ENCODE results near the gene GDF11. TPM values are rescaled to one million over a fixed set of nuclear protein-coding genes. Genes with fewer than 3 reads are reported as not detected.

The GDF11 gene
- total and polyA plus RNA-seq, 11 donors: 6.9 to 18.2 (median 12.4) TPM

DNA sequence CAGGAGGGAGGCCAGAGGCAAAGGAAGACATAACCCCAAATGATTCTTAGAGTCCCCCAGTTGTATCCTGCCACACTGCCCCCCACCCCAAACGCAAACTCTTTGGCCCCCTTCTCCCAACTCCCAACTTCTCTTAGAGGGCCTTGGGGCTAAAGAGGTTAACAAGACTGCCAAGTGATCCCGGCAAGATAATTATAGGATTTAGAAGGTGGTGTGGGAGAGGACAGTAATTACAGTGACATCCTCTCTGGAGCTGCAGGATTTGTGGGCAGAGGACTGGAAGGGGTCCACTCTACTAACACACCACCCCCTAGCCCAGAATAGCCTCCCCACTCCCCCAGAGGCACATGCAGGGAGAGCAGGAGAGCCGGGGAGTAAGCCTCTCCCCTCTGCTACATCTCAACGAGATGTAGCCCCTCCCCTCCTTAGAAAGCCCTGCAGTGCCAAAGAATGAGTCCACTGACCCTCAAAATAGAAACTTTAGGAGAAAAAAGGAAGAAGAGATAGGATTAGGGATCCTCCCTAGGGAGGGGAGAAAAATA lies 5.3 kb upstream of the GDF11 start:
- intact Hi-C loops (cut with DNase I): loop anchor here in 9 of 10 donors (1.0 to 10.0 kb wide), 13 partner anchors 59 to 375 kb away; partner anchors contain the start of genes ORMDL2 (in 1 of the 9), PA2G4 (in 1 of the 9) and SARNP (in 1 of the 9)
- no peaks in the 10 kb centered on the region for H3K27me3 ChIP-seq
- 10 to 16% (median 11%) methylated on average over 4 of the region's 4 CpGs for WGBS, 4 donors
- H3K27ac ChIP-seq: peak overlapping the region in 10 of 12 donors; percentile 57 to 79 (median 63)
- ATAC-seq (peak; percentile 2 to 27 (median 19)), DNase-seq (no peak)
- H3K36me3 ChIP-seq: no peaks in the 10 kb centered on the region
- peak overlapping the region in 9 of 12 donors; percentile 37 to 68 (median 59) for H3K4me3 ChIP-seq
- no peaks in the 10 kb centered on the region for H3K9me3 ChIP-seq
- TF ChIP-seq, protein P1, sequence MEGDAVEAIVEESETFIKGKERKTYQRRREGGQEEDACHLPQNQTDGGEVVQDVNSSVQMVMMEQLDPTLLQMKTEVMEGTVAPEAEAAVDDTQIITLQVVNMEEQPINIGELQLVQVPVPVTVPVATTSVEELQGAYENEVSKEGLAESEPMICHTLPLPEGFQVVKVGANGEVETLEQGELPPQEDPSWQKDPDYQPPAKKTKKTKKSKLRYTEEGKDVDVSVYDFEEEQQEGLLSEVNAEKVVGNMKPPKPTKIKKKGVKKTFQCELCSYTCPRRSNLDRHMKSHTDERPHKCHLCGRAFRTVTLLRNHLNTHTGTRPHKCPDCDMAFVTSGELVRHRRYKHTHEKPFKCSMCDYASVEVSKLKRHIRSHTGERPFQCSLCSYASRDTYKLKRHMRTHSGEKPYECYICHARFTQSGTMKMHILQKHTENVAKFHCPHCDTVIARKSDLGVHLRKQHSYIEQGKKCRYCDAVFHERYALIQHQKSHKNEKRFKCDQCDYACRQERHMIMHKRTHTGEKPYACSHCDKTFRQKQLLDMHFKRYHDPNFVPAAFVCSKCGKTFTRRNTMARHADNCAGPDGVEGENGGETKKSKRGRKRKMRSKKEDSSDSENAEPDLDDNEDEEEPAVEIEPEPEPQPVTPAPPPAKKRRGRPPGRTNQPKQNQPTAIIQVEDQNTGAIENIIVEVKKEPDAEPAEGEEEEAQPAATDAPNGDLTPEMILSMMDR (IDR thresholded peaks at IDR 0.05): no peak
- no peak for TF ChIP-seq POLR2A (IDR thresholded peaks at IDR 0.05)
- H3K4me1 ChIP-seq: peaks cover 0 to 25% (median 16%) of the 10 kb centered on the region in 12 donors

- H3K27ac ChIP-seq: peak overlapping the region in 11 of 12 donors; percentile 38 to 79 (median 63)
- intact Hi-C loops (cut with DNase I): loop anchor here in 9 of 10 donors (1.0 to 10.0 kb wide), 12 partner anchors 58 to 374 kb away; partner anchors contain the start of genes ORMDL2 (in 1 of the 9), PA2G4 (in 1 of the 9) and SARNP (in 1 of the 9)
These were observed 4.5 kb upstream of the GDF11 start for GRCh38 chr12:55738123-55739024.

DNA sequence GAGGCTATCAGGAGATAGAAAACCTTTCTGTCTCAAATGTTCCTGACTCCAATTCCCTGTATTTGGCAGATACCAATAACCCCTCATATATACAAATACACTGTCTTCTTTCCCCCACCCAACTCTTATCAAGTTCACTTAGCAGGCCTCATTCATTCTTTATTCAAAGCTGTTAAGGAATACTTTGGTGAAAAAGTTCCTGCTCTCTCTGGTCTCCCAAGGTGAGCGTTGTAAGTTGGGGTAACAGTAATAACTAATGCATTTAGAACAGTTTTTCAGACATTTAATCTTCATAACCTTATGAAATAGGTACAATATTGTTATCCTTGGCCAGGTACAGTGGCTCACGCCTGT lies 3.9 kb upstream of the GDF11 start:
- DNase-seq: no peak
- H3K36me3 ChIP-seq: no peaks in the 10 kb centered on the region
- H3K4me3 ChIP-seq: peak overlapping the region in 8 of 12 donors; percentile 51 to 68 (median 60)
- peak overlapping the region in 1 of 12 donors; percentile 61 for H3K27ac ChIP-seq
- WGBS, 4 donors: 85 to 90% (median 87%) methylated on average over 2 of the region's 2 CpGs
- H3K9me3 ChIP-seq: no peaks in the 10 kb centered on the region
- intact Hi-C loops (cut with DNase I): loop anchor here in 9 of 10 donors (2.0 to 10.0 kb wide), 11 partner anchors 58 to 373 kb away; partner anchors contain the start of genes ORMDL2 (in 1 of the 9), PA2G4 (in 1 of the 9) and SARNP (in 1 of the 9)
- no peak for ATAC-seq
- H3K27me3 ChIP-seq: peaks cover 0 to 6% (median 0%) of the 10 kb centered on the region in 9 donors
- peaks cover 0 to 33% (median 19%) of the 10 kb centered on the region in 12 donors for H3K4me1 ChIP-seq
- no peak for TF ChIP-seq POLR2A (IDR thresholded peaks at IDR 0.05)
- TF ChIP-seq, protein P1 (IDR thresholded peaks at IDR 0.05): no peak

More at GRCh38 chr12:55738123-55739024, 4.5 kb upstream of the GDF11 start:
- Histone ChIP-seq H3K36me3 (no peaks in the 10 kb centered on the region), H3K4me1 (peaks cover 0 to 27% (median 16%) of the 10 kb centered on the region in 12 donors), H3K9me3 (no peaks in the 10 kb centered on the region), H3K27me3 (no peaks in the 10 kb centered on the region), H3K4me3 (peak overlapping the region in 11 of 12 donors; percentile 37 to 68 (median 57))
- TF ChIP-seq POLR2A (IDR thresholded peaks at IDR 0.05): no peak
- TF ChIP-seq, protein P1 (IDR thresholded peaks at IDR 0.05): peak; percentile 78 to 91 (median 86)
- ATAC-seq: peak; percentile 70 to 74 (median 72)
- DNase-seq: peak; percentile 77 to 88 (median 82)
- 2 to 5% (median 3%) methylated on average over 13 to 14 of the region's 14 CpGs for WGBS, 4 donors
